ENCODE measurements around the gene CLDN2.

GRCh38 chrX:106973433-106974149, 53.4 kb downstream of the CLDN2 start:
- TF ChIP-seq POLR2AphosphoS5 (IDR thresholded peaks at IDR 0.05; ENCODE audit: low read depth, low read length) = no peak
- no peak for TF ChIP-seq TAF1 (IDR thresholded peaks at IDR 0.05; ENCODE audit: borderline replicate concordance, insufficient read depth, low read length)
- no peak for TF ChIP-seq REST (IDR thresholded peaks at IDR 0.05; ENCODE audit: insufficient read depth in 1 of 2, low read depth in 2 of 2, low read length in 2 of 2)
- no peak for TF ChIP-seq SIN3A (IDR thresholded peaks at IDR 0.05; ENCODE audit: borderline replicate concordance, insufficient read depth, low read length)
